ENCODE measurements around the gene DCUN1D4. TPM values are rescaled to one million over a fixed set of nuclear protein-coding genes. Genes with fewer than 3 reads are reported as not detected.
"Not testable (repeated sequence)": the region's sequence is repeated elsewhere in the genome, so short reads cannot be mapped to it uniquely, and the experiment has no call there.

DCUN1D4 gene
- polyA plus RNA-seq, 6 donors from 2014 or later: 9.2 to 14.4 (median 11.9) TPM

DNA sequence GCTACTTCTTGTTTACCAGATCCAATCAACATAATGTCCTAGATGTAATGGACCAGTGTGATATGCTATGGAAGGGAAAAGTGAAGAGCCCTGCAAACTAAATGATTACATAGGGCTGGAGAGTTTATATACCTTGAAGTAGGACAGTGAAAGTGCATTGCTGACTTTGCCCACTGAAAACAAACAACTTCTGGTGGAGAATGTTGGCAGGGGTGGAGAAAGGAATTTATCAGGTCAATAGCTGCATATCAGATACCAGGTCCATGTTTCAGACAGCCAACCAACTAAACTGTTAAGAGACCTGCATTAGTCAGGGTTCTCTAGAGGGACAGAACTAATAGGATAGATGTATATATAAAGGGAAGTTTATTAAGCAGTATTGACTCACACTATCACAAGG is 82.4 kb downstream of the DCUN1D4 start:
- no peaks in the 10 kb centered on the region for H3K27me3 Mint-ChIP-seq
- no peaks in the 10 kb centered on the region for H3K36me3 Mint-ChIP-seq
- peaks cover 0 to 6% (median 0%) of the 10 kb centered on the region in 7 donors for H3K9me3 Mint-ChIP-seq
- H3K27ac Mint-ChIP-seq: no peak overlapping the region
- H3K4me1 Mint-ChIP-seq: no peaks in the 10 kb centered on the region
- no peak for ATAC-seq (ENCODE audit: low read depth in 2 of 2)
- H3K4me3 Mint-ChIP-seq: no peak overlapping the region
- DNase-seq: no peak

DNA sequence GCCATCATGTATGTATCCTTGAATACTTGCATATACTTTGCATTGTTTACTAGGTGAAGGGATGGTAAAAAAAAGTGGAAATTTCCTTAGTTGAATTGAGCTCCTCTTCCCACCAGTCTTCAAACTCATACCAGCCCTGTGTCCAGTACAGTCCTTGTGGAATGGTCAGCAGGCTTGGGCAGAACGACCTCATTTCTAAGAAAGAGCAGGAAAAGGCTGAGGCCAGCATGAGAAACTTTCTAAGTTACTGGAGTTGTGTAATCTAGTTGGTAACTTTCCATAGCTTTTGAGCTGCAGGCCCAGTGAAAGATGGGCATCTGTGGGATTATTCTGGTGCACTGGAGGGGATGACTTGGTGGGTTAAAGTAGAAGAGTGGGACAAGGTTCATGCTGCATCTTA is 87.6 kb downstream of the DCUN1D4 start:
- no peaks in the 10 kb centered on the region for H3K27me3 Mint-ChIP-seq

DNA sequence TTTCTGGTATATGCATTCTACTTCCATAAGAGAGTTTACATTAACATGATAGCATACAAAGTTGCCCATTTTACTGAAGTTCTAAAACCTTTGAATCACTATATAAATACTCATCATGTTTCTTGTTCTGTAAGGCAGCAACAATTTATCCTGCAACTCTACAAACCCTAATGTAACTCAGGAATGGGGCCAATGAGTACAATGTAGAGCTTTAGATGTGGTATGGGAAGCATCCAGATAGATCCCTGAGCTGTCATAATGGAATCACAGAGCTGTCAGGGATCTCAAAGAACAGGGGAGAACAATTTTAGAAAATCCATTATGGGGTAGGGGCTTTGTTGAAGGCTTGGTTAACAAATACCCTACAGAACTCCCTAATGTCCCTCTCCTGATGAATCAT is 88.5 kb downstream of the DCUN1D4 start:
- no peak overlapping the region for H3K4me3 Mint-ChIP-seq
- peaks cover 0 to 5% (median 0%) of the 10 kb centered on the region in 7 donors for H3K9me3 Mint-ChIP-seq
- H3K27me3 Mint-ChIP-seq: no peaks in the 10 kb centered on the region
- no peak overlapping the region for H3K27ac Mint-ChIP-seq
- no peak for ATAC-seq (ENCODE audit: low read depth in 2 of 2)
- no peaks in the 10 kb centered on the region for H3K36me3 Mint-ChIP-seq
- no peak for DNase-seq
- no peaks in the 10 kb centered on the region for H3K4me1 Mint-ChIP-seq

More for the DNA sequence above, 87.6 kb downstream of the DCUN1D4 start:
- no peak for ATAC-seq (ENCODE audit: low read depth in 2 of 2)
- H3K27ac Mint-ChIP-seq: no peak overlapping the region
- no peak for DNase-seq
- H3K4me1 Mint-ChIP-seq: no peaks in the 10 kb centered on the region
- peaks cover 0 to 5% (median 0%) of the 10 kb centered on the region in 7 donors for H3K9me3 Mint-ChIP-seq
- H3K4me3 Mint-ChIP-seq: no peak overlapping the region
- H3K36me3 Mint-ChIP-seq: no peaks in the 10 kb centered on the region

DNA sequence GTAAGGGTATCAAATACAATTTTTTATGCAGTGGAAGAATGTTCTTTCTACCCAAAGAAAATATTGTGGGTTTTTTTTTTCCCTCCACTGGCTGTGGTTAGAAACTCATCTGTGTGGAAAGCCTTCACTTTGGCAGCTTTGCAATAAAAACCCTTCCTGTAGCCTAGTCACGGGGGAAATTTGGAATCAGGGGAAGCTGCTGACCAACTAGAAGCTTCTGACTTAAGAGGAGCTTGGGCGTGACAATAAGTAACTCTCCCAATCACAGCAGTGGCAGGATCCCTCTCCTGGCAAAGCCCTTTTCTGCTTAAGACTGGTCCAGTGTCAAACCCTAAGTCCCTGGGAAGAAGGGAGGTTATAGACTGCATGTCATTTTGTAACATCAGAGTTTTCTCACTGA is 89.3 kb downstream of the DCUN1D4 start:
- H3K36me3 Mint-ChIP-seq: no peaks in the 10 kb centered on the region
- DNase-seq (no peak), ATAC-seq (ENCODE audit: low read depth in 2 of 2) (no peak)
- H3K9me3 Mint-ChIP-seq: peaks cover 0 to 8% (median 3%) of the 10 kb centered on the region in 7 donors
- H3K27me3 Mint-ChIP-seq: no peaks in the 10 kb centered on the region
- H3K4me1 Mint-ChIP-seq: no peaks in the 10 kb centered on the region
- no peak overlapping the region for H3K4me3 Mint-ChIP-seq
- no peak overlapping the region for H3K27ac Mint-ChIP-seq

DNA sequence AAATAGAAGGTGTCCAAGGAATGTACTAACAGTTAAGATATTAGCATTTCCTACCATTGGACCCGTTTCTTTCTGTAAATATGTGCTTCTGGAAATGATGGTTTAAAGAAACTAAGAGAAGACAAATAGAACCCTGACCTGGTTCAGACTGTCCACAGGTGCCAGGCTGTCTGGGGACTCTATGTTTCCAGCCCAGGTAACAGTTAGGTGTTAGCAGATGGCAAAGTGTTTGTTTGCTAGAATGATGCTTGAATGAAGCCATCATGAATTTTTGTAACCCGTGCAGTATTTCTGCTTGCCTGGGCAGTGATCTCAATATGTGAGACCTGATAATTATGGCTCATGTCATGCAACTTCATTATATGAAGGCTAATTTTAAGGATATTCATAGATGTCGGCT is 89.7 kb downstream of the DCUN1D4 start:
- DNase-seq (no peak), ATAC-seq (ENCODE audit: low read depth in 2 of 2) (no peak)
- Mint-ChIP-seq H3K27ac (no peak overlapping the region), H3K9me3 (peaks cover 0 to 8% (median 3%) of the 10 kb centered on the region in 7 donors), H3K36me3 (no peaks in the 10 kb centered on the region), H3K4me1 (no peaks in the 10 kb centered on the region), H3K27me3 (no peaks in the 10 kb centered on the region), H3K4me3 (no peak overlapping the region)

DNA sequence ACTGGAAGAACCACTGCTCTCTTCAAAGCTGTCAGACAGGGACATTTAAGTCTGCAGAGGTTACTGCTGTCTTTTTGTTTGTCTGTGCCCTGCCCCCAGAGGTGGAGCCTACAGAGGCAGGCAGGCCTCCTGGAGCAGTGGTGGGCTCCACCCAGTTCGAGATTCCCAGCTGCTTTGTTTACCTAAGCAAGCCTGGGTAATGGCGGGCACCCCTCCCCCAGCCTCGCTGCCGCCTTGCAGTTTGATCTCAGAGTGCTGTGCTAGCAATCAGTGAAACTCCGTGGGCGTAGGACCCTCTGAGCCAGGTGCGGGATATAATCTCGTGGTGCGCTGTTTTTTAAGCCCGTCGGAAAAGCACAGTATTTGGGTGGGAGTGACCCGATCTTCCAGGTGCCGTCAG is 97.5 kb downstream of the DCUN1D4 start:
- H3K36me3 Mint-ChIP-seq; H3K27ac Mint-ChIP-seq; ATAC-seq (ENCODE audit: low read depth in 2 of 2); DNase-seq; H3K27me3 Mint-ChIP-seq; H3K4me1 Mint-ChIP-seq: not testable (repeated sequence)
- peaks cover 7 to 15% (median 9%) of the 10 kb centered on the region in 7 donors for H3K9me3 Mint-ChIP-seq
- H3K4me3 Mint-ChIP-seq: peak overlapping the region in 1 of 8 donors; percentile 72

DNA sequence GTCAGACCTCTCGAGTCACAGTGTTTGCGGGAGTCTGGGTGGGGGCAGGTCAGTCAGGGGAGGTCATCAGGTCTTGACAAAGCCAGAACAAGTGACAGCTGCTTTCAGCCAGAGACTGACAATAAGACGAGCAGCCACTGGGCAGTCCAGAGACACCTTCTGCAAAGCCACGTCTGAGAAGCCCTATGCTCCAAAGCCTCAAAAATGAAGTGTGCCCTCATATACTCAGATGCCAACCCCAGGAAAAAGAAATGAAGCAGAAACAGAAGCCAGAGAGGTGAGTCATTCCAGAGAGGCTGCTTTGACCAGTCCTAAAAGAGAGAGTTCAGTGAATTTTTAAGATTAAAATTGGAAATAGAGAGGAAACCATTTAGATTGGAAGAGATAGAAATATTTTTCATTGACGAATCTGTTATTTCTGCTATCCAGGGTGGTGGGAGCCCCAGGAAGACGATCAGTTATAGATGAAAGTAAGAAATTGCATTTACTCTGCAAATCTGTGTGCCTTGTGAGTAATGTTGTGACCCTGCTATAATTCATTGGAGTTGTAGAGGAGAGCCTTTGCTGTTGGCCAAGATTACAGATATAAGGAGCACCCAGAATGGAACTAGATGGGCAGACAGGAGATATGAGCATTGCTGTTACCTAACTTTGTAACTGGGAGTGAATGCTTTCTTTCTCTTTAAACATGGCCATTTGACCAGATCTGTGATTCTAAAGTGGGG is 99.3 kb downstream of the DCUN1D4 start:
- no peak for ATAC-seq (ENCODE audit: low read depth in 2 of 2)
- DNase-seq: no peak
- Mint-ChIP-seq H3K4me1 (no peaks in the 10 kb centered on the region), H3K27me3 (peaks cover 0 to 4% (median 0%) of the 10 kb centered on the region in 3 donors), H3K36me3 (no peaks in the 10 kb centered on the region), H3K4me3 (peak overlapping the region in 1 of 8 donors; percentile 1), H3K9me3 (peaks cover 6 to 13% (median 8%) of the 10 kb centered on the region in 7 donors), H3K27ac (no peak overlapping the region)

DNA sequence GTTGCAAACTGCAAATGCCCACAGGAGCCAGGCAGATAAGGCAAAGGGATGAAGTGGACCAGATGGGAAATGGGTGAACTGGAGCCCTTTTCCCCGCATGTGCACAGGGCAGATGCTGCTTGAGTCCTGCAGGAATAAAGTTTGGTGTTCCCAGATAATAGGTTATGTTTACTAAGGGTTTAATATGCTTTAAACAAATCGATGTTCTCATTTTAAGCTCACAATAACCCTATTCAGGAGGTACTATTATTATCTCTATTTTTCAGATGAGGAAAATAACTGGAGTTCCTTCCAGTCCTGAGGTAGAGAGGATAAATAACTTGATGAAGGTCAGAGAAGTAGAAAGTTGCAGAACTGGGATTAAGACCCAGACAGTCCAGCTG is 99.9 kb downstream of the DCUN1D4 start:
- Mint-ChIP-seq H3K27me3 (peaks cover 0 to 4% (median 0%) of the 10 kb centered on the region in 3 donors), H3K27ac (no peak overlapping the region), H3K36me3 (no peaks in the 10 kb centered on the region), H3K4me3 (no peak overlapping the region), H3K9me3 (peaks cover 6 to 14% (median 9%) of the 10 kb centered on the region in 7 donors), H3K4me1 (no peaks in the 10 kb centered on the region)
- ATAC-seq (ENCODE audit: low read depth in 2 of 2): no peak
- DNase-seq: no peak

DNA sequence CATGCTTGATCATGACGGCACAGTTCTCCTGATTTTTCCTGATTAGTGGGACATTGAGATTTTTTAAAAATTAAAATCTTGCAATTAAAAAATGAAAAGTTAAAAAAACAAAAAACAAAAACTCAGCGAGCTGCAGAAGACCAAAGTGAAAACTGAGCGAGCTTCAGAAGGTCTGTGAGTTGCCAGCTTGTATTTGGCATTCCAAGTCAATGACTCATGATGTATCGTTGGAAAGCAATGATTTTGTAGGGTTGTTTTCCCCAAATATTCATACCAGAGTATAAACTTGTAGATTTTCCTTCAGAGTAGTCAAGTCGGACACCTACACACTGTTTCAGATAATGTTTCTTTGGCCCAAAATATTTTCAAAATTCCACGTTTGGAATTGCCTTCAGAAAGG is 100.3 kb downstream of the DCUN1D4 start:
- no peaks in the 10 kb centered on the region for H3K4me1 Mint-ChIP-seq

DNA sequence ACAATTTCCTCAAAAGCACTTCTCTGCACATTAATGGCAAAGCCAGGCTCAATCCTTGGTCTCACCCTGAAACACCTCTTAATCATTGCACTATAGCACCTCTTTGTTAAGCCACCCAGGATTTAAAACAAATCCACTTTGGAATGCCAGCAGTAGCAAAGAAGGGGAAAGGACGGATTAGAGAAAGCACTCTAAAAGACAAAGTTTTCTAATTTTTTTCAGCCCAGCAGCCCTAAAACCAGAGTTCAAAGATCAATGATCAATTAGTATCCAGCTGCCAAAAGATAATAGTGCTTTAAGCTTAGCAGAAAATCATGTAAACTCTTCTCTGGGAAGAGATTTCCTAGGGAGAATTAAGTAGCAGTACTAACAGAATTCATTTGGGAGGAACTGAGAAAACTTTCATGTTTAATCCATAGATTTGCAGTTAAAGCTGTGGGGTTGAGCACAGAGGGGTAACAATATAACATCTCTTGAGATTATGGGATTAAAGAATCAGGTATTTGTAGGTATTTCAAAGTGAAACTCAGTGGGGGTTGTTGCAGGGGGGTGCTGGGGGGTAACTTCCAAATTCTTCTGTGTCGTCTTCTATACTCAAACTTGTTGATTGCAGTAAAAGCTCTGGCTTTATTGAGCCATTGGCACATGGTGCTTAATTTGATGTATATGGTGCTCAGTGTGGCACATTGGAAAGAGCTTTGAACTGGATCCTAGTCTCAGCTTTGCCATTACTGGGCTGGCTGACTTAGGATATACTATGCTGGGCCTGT is 115.4 kb downstream of the DCUN1D4 start:
- Mint-ChIP-seq H3K27me3 (peaks cover 0 to 4% (median 4%) of the 10 kb centered on the region in 3 donors), H3K27ac (peak overlapping the region in 1 of 6 donors; percentile 57), H3K9me3 (peaks cover under 1 to 7% (median 3%) of the 10 kb centered on the region in 7 donors), H3K4me3 (no peak overlapping the region), H3K36me3 (peaks cover 0 to 4% of the 10 kb centered on the region in 2 donors), H3K4me1 (no peaks in the 10 kb centered on the region)
- ATAC-seq (ENCODE audit: low read depth in 2 of 2) (no peak), DNase-seq (no peak)

More for the DNA sequence above, 100.3 kb downstream of the DCUN1D4 start:
- H3K4me3 Mint-ChIP-seq: no peak overlapping the region
- no peaks in the 10 kb centered on the region for H3K36me3 Mint-ChIP-seq
- no peak overlapping the region for H3K27ac Mint-ChIP-seq
- H3K27me3 Mint-ChIP-seq: peaks cover 0 to 4% (median 0%) of the 10 kb centered on the region in 3 donors
- ATAC-seq (ENCODE audit: low read depth in 2 of 2) (no peak), DNase-seq (no peak)
- peaks cover 7 to 16% (median 9%) of the 10 kb centered on the region in 7 donors for H3K9me3 Mint-ChIP-seq

DNA sequence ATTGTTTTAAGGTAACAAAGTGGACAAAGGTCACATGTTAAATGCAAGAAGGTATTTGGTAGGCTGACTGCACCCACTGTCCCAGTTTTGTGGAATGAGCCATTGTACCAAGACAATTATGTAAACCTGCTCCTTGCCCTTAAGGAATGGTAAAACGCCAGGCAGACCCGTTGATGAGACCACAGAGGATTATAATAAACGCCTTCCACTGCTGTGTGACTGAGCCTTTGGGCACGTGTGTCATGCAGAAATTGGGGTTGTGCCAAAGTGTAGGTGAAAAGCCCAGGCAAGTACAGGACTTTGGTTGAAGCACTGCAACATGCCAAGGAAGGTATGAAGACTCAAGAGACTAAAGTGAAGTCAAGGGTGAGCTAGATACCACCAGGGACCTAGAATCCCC is 117.5 kb downstream of the DCUN1D4 start:
- H3K27ac Mint-ChIP-seq: no peak overlapping the region
- DNase-seq (no peak), ATAC-seq (ENCODE audit: low read depth in 2 of 2) (no peak)
- H3K4me3 Mint-ChIP-seq: no peak overlapping the region
- H3K36me3 Mint-ChIP-seq: peaks cover 0 to 4% of the 10 kb centered on the region in 2 donors
- peaks cover 0 to 4% (median 0%) of the 10 kb centered on the region in 3 donors for H3K27me3 Mint-ChIP-seq
- H3K9me3 Mint-ChIP-seq: peaks cover 0 to 7% (median 3%) of the 10 kb centered on the region in 7 donors
- H3K4me1 Mint-ChIP-seq: no peaks in the 10 kb centered on the region

DNA sequence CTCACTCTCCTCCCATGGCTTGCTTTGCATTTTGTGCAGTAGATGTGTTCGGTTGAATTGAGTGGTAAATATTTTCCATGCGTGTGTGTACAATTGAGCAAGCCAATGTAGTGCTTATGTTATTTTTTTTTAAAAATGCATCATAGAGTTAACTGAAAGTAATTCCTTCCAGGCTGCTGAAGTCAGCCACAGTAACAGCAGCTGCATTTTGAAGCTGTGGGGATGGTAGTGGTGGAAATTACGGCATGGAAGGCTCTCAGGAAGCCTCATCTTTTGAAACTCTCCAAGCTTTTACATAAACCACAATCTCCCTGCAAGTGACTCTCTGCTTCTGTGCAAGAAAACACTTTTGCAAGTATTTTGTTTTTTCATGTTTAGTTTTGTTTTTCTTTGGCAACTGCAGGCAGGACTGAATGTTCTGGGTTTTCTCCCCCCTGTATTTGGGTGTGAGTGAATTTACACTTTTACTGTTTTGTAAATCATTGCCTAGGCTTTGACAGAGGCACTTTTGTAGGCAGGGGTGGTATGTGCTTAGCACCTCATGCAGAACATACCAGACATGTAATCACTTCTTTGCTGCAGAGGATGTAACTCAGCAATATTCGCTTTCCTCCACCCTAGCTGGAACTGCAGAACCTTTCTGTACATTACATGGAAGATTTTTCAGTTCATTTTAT is 121.0 kb downstream of the DCUN1D4 start:
- Mint-ChIP-seq H3K9me3 (peaks cover 4 to 18% (median 13%) of the 10 kb centered on the region in 7 donors), H3K27me3 (peaks cover 0 to 4% (median 0%) of the 10 kb centered on the region in 3 donors), H3K36me3 (no peaks in the 10 kb centered on the region), H3K4me3 (no peak overlapping the region), H3K27ac (no peak overlapping the region), H3K4me1 (no peaks in the 10 kb centered on the region)
- ATAC-seq (ENCODE audit: low read depth in 2 of 2) (no peak), DNase-seq (no peak)

DNA sequence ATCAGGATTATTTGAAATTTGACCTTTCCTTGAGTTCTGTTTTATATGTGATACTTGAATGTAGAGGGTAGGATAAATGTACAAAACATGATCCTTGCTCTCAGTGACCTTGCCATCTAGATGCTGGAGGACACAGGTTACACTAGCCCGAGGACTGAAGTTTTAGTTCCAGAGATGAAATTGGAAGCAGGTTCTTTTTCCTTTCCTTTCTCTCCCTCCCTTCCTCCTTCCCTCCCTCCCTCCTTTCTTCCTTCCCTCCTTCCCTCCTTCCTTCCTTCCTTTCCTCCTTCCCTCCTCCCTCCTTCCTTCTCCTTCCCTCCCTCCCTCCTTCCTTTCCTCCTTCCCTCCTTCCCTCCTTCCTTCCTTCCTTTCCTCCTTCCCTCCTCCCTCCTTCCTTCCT is 122.9 kb downstream of the DCUN1D4 start:
- Mint-ChIP-seq H3K4me3 (no peak overlapping the region), H3K27ac (no peak overlapping the region), H3K9me3 (peaks cover 4 to 23% (median 19%) of the 10 kb centered on the region in 7 donors), H3K36me3 (no peaks in the 10 kb centered on the region), H3K4me1 (no peaks in the 10 kb centered on the region), H3K27me3 (peaks cover 0 to 4% (median 0%) of the 10 kb centered on the region in 3 donors)
- ATAC-seq (ENCODE audit: low read depth in 2 of 2) (no peak), DNase-seq (no peak)

Data from naive B cell (primary cell).